ENCODE measurements around the gene STING1. TPM values are rescaled to one million over a fixed set of nuclear protein-coding genes. Genes with fewer than 3 reads are reported as not detected.

The STING1 gene
- total RNA-seq, 1 experiment from 2014 or later = 0.48 TPM

GRCh38 chr5:139501381-139501780 is 18.8 kb upstream of the STING1 start:
- Histone ChIP-seq H3K4ac (ENCODE audit: low read depth, low read length) (no peak overlapping the region), H3K18ac (ENCODE audit: insufficient read length, low read depth, low read length) (no peak overlapping the region), H4K91ac (ENCODE audit: insufficient read length, low read depth, low read length) (no peak overlapping the region), H3K23ac (ENCODE audit: insufficient read length, low read depth, low read length) (no peak overlapping the region), H3K27ac (ENCODE audit: insufficient read length, low read depth, low read length) (no peak overlapping the region), H2BK120ac (ENCODE audit: low read depth, low read length, poor library complexity, severe bottlenecking) (no peak overlapping the region), H3K4me2 (ENCODE audit: insufficient read depth, insufficient read length, low read length) (no peak overlapping the region), H4K5ac (ENCODE audit: insufficient read length, low read depth, low read length) (no peak overlapping the region), H2AK5ac (ENCODE audit: insufficient read length, low read length) (no peak overlapping the region), H4K20me1 (ENCODE audit: control insufficient read depth, insufficient read depth, insufficient read length) (no peaks in the 10 kb centered on the region), H3K9ac (ENCODE audit: extremely low read depth, insufficient read length, low read length) (no peak overlapping the region), H3T11ph (ENCODE audit: low read length) (no peak overlapping the region), H2BK5ac (ENCODE audit: insufficient read length, low read length) (no peak overlapping the region), H3K4me1 (ENCODE audit: insufficient read depth, low read length) (peaks cover 3% of the 10 kb centered on the region; the same call in 1 of the 2 replicates), H2BK15ac (ENCODE audit: low read depth, low read length) (no peak overlapping the region), H2AFZ (ENCODE audit: low read length) (no peak overlapping the region), H3K9me3 (ENCODE audit: control insufficient read depth, low read depth, low read length) (no peaks in the 10 kb centered on the region), H2BK12ac (ENCODE audit: insufficient read length, low read depth, low read length) (no peak overlapping the region), H2BK20ac (ENCODE audit: low read depth, low read length, poor library complexity, severe bottlenecking) (no peak overlapping the region), H3K23me2 (ENCODE audit: insufficient read length, low read depth, low read length, poor library complexity, severe bottlenecking) (no peaks in the 10 kb centered on the region), H3K56ac (ENCODE audit: insufficient read length, low read depth, low read length) (no peak overlapping the region), H3K79me2 (ENCODE audit: insufficient read depth, low read length) (no peaks in the 10 kb centered on the region), H4K8ac (replicated peaks; ENCODE audit: insufficient read length, low read depth, low read length) (no peak overlapping the region), H3K27me3 (ENCODE audit: insufficient read depth, low read length) (no peaks in the 10 kb centered on the region; the same call in 1 of the 2 replicates), H3K14ac (ENCODE audit: insufficient read depth, low read length) (no peak overlapping the region), H3K79me1 (ENCODE audit: insufficient read depth, low read depth, low read length, poor library complexity, severe bottlenecking) (no peaks in the 10 kb centered on the region)
- Mint-ChIP-seq H3K36me3 (ENCODE audit: insufficient read depth in 1 of 3, low read depth in 3 of 3) (peaks cover 5 to 8% (median 6%) of the 10 kb centered on the region in 3 experiments; a peak in 5 of 7 replicates), H3K4me1 (peaks cover 31% of the 10 kb centered on the region in 2 experiments), H3K27me3 (ENCODE audit: low read depth) (peaks cover 2% of the 10 kb centered on the region), H3K4me3 (no peak overlapping the region), H3K9me3 (peaks cover 10 to 11% of the 10 kb centered on the region in 2 experiments), H3K27ac (no peak overlapping the region)
- DNase-seq = no peak
- WGBS (ENCODE audit: extremely low coverage, insufficient read length, low lambda C conversion rate) = no CpG with 5 or more reads among the region's 4 CpGs
- TF ChIP-seq CTCF (conservative IDR thresholded peaks at IDR 0.05) = no peak

All from H9 (cell line).